Left lung (tissue), 10 donors: ENCODE data around the gene RAB31. TPM values are rescaled to one million over a fixed set of nuclear protein-coding genes. Genes with fewer than 3 reads are reported as not detected.

Experiments used
- ATAC-seq: fragments of 200-7000 bp; cut with Tn5 transposase; one replicate; pipeline ENCODE4 v1.9.1; 2020; ENCODE audit warnings: moderate library complexity
- DNase-seq, 4 donors: peaks; one replicate each; pipeline ENCODE4 v3.0.0-alpha.2; 2013 to 2020
- H3K27ac ChIP-seq, 2 donors: fragments of 200-600 bp; sonication (generic) in 1 of 2; one replicate each; pipeline versions ENCODE4 v1.5.0 to v1.8.0; 2020 to 2021
- H3K27me3 ChIP-seq, 2 donors: fragments of 200-600 bp; sonication (generic) in 1 of 2; one replicate each; pipeline versions ENCODE4 v1.5.0 to v1.8.0; 2020 to 2021
- H3K36me3 ChIP-seq, 2 donors: fragments of 200-600 bp; sonication (generic) in 1 of 2; one replicate each; pipeline versions ENCODE4 v1.5.0 to v1.8.0; 2020 to 2021
- H3K4me1 ChIP-seq, 2 donors: fragments of 200-600 bp; one replicate each; pipeline ENCODE4 v1.8.0; 2021
- H3K4me3 ChIP-seq, 2 donors: fragments of 200-600 bp; sonication (generic) in 1 of 2; one replicate each; pipeline versions ENCODE4 v1.5.0 to v1.8.0; 2020 to 2021; ENCODE audit warnings: mild to moderate bottlenecking in 1 of 2
- H3K9me3 ChIP-seq, 2 donors: fragments of 200-600 bp; sonication (generic) in 1 of 2; one replicate each; pipeline versions ENCODE4 v1.5.0 to v1.8.0; 2020 to 2021
- CTCF ChIP-seq, 2 donors: fragments of 200-600 bp; sonication (generic) in 1 of 2; IDR thresholded peaks; one replicate each; pipeline versions ENCODE4 v1.5.0 to v1.8.0; 2021; ENCODE audit warnings: antibody characterized with exemption in 2 of 2
- intact Hi-C, 2 donors: fragments of 100-400 bp; cut with DNase I; formaldehyde crosslinking; loops; one replicate each; pipeline versions ENCODE4 v1.11.2 to v1.14.2; 2022
- polyA plus RNA-seq, 6 donors: library from polyadenylated mRNA; unstranded; fragments of 120-200 nt; gene quantifications; one replicate each; pipeline ENCODE4 v1.2.1, GENCODE V29; 2013; ENCODE audit not compliant: insufficient read length in 6 of 6
- total RNA-seq, 2 donors: library from RNA; stranded (reverse); fragmentation: NEBNext Ultra II Directional; extraction: Animal tissue kit (Norgen Biotek cat#: 25700); gene quantifications; one replicate each; pipeline ENCODE4 v1.2.1, GENCODE V29; 2021
- donor health status: DM: no; HTN: yes; CAD: no.
- donor health status: DM: no; HTN: no; CAD: no.

The RAB31 gene
- total and polyA plus RNA-seq, 8 donors: 30.3 to 135 (median 37.3) TPM

DNA sequence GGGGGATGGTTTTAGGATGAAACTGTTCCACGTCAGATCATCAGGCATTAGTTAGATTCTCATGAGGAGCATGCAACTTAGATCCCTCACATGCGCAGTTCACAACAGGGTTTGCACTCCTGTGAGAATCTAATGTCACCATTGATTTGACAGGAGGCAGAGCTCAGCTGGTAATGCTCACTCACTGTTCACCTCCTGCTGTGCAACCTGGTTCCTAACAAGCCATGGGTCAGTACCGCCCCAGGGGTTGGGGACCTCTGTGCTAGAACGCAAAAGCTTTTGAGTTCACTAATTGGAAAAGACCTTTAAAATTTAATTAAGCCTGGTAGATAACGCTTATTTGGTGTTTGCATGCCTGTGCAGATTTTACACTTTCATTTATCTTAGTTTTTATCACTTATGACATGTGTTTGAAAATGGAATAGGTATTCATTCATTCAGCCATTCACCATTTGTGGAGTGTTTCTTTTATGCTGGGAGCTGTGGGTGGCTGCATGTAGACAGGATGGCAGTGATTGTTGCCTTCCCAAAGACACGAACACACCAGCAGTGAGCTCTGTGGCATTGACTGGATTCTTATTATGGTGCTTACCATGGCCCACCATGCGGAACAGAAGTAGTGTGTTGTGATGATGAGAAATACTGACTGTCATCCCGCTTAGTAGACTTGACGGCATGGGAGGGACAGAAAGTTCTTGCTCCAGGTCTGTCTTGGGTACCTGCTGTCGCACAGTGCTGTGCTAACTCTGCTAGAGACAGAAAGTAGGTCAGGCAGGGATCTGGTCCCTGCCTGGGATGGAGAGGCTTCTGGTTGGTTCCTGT is 6.4 kb downstream of the RAB31 start:
- DNase-seq: no peak
- Histone ChIP-seq H3K27ac (peak overlapping the region in 1 of 2 donors; percentile 4), H3K36me3 (peaks cover 0 to 15% of the 10 kb centered on the region in 2 donors), H3K27me3 (no peaks in the 10 kb centered on the region), H3K4me1 (peaks cover 17 to 84% of the 10 kb centered on the region in 2 donors), H3K4me3 (no peak overlapping the region), H3K9me3 (no peaks in the 10 kb centered on the region)
- intact Hi-C loops: no loop called here
- no peak for ATAC-seq
- no peak for TF ChIP-seq CTCF (IDR thresholded peaks at IDR 0.05)

- H3K9me3 ChIP-seq: no peaks in the 10 kb centered on the region
- H3K27me3 ChIP-seq: no peaks in the 10 kb centered on the region
- no peak overlapping the region for H3K4me3 ChIP-seq
- H3K36me3 ChIP-seq: peaks cover 0 to 18% of the 10 kb centered on the region in 2 donors
- TF ChIP-seq CTCF (IDR thresholded peaks at IDR 0.05): no peak
- H3K27ac ChIP-seq: peak overlapping the region in 1 of 2 donors; percentile 71
- intact Hi-C loops: no loop called here
- peaks cover 12 to 84% of the 10 kb centered on the region in 2 donors for H3K4me1 ChIP-seq
- no peak for DNase-seq
- no peak for ATAC-seq
Measured at GRCh38 chr18:9715088-9715343, 6.9 kb downstream of the RAB31 start.

DNA sequence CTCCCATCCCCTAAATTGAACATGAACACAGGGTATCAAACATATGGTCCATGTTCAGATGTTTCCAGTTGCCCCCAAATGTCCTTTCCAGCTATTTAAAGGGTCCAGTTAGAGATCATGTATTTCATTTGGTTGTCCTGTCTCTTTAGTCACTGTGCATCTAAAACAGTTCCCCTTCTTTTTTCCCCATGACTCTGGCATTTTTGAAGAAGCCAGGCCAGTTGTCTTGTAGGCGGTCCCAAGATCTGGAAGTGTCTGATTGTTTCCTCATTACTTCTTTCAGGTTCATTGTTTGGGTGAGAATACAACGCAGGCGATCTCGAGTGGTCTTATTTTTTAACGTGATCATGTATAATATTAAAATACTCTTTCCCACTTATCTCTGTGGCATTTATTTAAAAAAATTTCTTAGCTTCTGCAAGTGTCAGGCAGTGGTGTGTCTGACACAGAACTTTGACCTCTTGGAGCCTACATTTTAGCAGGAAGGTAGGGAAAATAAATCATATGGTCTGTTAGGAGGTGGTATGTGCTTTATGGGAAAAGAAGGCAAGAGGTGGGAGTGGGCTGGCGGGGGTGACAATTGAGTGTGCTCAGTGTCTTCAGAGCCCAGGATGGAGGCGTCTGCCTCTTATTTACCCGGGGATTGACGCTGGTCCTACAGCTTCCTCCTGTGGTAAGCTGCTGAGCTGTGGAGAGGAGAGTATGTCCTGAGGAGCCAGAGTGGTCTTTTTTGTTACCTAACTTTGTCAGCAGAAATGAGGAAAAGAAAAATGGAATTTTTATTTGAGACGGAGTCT is 8.1 kb downstream of the RAB31 start:
- ATAC-seq (no peak), DNase-seq (no peak)
- H3K9me3 ChIP-seq: no peaks in the 10 kb centered on the region
- H3K4me1 ChIP-seq: peaks cover 9 to 75% of the 10 kb centered on the region in 2 donors
- no peaks in the 10 kb centered on the region for H3K27me3 ChIP-seq
- intact Hi-C loops: no loop called here
- no peak for TF ChIP-seq CTCF (IDR thresholded peaks at IDR 0.05)
- peak overlapping the region in 1 of 2 donors; percentile 71 for H3K27ac ChIP-seq
- peaks cover 0 to 19% of the 10 kb centered on the region in 2 donors for H3K36me3 ChIP-seq
- no peak overlapping the region for H3K4me3 ChIP-seq

DNA sequence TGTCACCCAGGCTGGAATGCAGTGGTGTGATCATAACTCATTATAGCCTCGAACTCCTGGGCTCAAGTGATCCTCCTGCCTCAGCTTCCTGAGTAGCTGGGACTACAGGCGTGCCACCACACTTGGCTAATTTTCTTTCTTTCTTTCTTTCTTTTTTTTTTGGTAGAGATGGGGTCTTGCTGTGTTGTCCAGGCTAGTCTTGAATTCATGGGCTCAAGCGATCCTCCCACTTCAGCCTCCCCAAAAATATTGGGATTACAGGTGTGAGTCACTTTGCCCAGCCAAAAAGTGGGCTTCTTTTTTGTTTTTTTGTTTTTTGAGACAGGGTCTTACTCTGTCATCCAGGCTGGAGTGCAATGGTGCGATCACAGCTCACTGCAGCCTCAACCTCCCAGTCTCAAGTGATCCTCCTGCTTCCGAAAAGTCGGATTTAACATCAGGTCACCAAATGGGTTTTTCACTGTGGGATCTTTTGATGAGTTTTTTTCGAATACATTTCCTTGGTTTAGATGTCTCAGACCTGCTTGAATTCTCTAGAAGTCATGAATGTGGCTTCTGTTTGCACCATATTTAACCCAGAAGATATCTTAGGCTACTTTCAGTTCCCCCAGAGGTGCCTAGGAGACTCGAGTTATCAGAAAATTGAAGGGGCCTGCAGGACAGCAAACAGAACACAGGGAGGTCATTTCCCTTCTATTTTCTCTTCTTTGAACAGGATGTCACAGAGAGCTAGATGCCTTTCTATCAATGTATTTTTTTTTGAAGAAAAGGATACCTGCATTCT is 8.9 kb downstream of the RAB31 start:
- Histone ChIP-seq H3K4me1 (peaks cover under 1 to 67% of the 10 kb centered on the region in 2 donors), H3K27ac (peak overlapping the region in 1 of 2 donors; percentile 71), H3K9me3 (no peaks in the 10 kb centered on the region), H3K4me3 (no peak overlapping the region), H3K27me3 (no peaks in the 10 kb centered on the region), H3K36me3 (peaks cover 0 to 19% of the 10 kb centered on the region in 2 donors)
- DNase-seq (no peak), ATAC-seq (no peak)
- intact Hi-C loops: no loop called here
- no peak for TF ChIP-seq CTCF (IDR thresholded peaks at IDR 0.05)
